ENCODE results near the gene DIP2B. TPM values are rescaled to one million over a fixed set of nuclear protein-coding genes. Genes with fewer than 3 reads are reported as not detected.
"Not testable (repeated sequence)": the region's sequence is repeated elsewhere in the genome, so short reads cannot be mapped to it uniquely, and the experiment has no call there.

The DIP2B gene
- total RNA-seq, 1 donor from 2014 or later = 24.0 TPM

DNA sequence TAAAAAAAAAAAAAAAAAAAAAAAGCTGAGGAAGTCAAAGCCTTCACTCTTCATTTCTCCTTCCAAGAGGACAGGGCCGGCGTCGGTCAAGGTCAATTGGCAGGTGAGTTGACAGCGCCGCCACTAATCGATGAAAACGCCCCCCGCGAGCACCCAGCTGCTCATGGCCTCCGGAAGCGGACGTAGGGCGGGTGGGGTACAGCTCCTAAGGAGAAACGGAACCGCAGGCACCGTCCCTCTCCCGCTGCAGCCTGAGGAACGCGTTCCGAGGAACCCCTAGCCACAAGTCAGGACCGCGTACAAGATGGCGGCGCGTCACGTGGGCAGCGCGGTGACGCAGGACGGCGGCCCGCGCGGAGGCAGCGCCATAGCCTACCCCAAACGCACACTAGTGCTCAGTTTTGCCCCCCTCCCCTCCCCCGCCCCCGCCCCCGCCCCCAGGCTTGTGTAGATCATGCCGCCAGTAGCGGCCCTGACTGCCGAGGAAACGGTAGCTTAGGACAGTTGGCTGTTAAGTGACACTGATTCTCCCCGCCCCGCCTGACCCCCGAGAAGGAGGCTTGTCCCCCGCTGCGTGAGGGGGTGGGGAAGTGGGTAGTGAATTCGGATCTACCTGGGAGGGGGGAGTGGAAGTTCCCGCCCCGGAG lies 259.0 kb downstream of the DIP2B start, which contains the start of gene ATF1:
ATF1 (plus strand) TSS at position 463 of the 647 bp plus-strand sequence. CDS start 16,045 bp downstream, outside the sequence.
- no peaks in the 10 kb centered on the region for H3K27me3 ChIP-seq (ENCODE audit: control insufficient read depth in 3 of 3, insufficient read depth in 3 of 3, low read length in 3 of 3)
- H3K9ac ChIP-seq (ENCODE audit: low read depth in 1 of 3, low read length in 3 of 3) = peak within 1 kb of the TSS; percentile 96 to 97 (median 97)
- peaks cover 10 to 22% (median 19%) of the 10 kb centered on the region in 3 donors for H3K4me1 ChIP-seq (ENCODE audit: control insufficient read depth in 3 of 3, insufficient read depth in 3 of 3, low read length in 3 of 3)

DNA sequence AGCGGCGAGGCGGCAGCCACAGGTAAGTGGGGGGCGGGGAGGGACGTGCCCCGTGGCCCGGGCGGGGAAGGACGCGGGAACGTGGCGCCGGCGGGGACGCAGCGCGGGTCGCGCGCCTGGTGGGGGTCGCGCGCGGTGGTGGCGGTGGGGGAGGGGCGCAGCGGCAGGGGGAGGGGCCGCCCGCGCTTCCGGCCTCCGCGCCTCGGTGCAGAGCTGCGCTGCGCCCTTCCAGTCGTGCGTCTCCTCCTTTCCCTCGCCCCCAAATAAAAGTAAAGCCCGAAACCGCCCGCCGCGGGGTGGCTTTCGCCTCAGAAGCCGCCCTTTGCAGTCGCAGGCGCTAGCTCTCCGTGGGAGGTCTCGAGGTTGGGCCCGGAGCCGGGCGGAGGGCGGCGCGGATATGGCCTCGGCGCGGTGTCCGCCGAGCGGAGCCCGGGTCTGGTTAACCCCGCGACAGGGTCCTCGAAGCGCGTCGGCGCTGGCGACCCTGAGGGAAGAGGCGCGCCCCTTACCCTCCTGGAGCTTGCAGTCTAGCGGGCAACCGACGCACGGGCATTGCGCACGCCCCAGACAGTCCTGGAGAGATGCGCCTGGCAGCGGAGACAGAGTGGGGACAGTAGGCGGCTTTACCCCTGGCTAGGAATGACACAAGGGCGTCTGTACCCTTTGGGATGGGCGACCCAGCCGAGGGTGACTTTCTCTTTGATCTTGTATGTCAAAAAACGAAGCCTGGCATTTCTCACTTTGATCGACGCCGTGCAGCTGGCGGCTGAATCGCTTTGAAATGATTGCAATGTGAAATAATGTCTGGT lies 259.7 kb downstream of the DIP2B start:
- no peaks in the 10 kb centered on the region for H3K36me3 ChIP-seq (ENCODE audit: control insufficient read depth in 3 of 3, insufficient read depth in 3 of 3, low read length in 3 of 3)
- peak overlapping the region; percentile 90 to 97 (median 96) for H3K4me3 ChIP-seq (ENCODE audit: low read length in 3 of 3)
- peak overlapping the region; percentile 86 to 91 (median 91) for H3K9ac ChIP-seq (ENCODE audit: low read depth in 1 of 3, low read length in 3 of 3)
- peaks cover 11 to 27% (median 19%) of the 10 kb centered on the region in 3 donors for H3K4me1 ChIP-seq (ENCODE audit: control insufficient read depth in 3 of 3, insufficient read depth in 3 of 3, low read length in 3 of 3)
- no peaks in the 10 kb centered on the region for H3K9me3 ChIP-seq (ENCODE audit: control insufficient read depth in 3 of 3, low read length in 3 of 3)
- H3K27ac ChIP-seq (ENCODE audit: low read depth, low read length) = peak overlapping the region; percentile 99
- no peaks in the 10 kb centered on the region for H3K27me3 ChIP-seq (ENCODE audit: control insufficient read depth in 3 of 3, insufficient read depth in 3 of 3, low read length in 3 of 3)

More for the DNA sequence above, 259.0 kb downstream of the DIP2B start, which contains the start of gene ATF1:
- H3K4me3 ChIP-seq (ENCODE audit: low read length in 3 of 3) = peak within 1 kb of the TSS; percentile 90 to 97 (median 96)
- H3K36me3 ChIP-seq (ENCODE audit: control insufficient read depth in 3 of 3, insufficient read depth in 3 of 3, low read length in 3 of 3) = no peaks in the 10 kb centered on the region
- no peaks in the 10 kb centered on the region for H3K9me3 ChIP-seq (ENCODE audit: control insufficient read depth in 3 of 3, low read length in 3 of 3)
- peak within 1 kb of the TSS; percentile 99 for H3K27ac ChIP-seq (ENCODE audit: low read depth, low read length)

DNA sequence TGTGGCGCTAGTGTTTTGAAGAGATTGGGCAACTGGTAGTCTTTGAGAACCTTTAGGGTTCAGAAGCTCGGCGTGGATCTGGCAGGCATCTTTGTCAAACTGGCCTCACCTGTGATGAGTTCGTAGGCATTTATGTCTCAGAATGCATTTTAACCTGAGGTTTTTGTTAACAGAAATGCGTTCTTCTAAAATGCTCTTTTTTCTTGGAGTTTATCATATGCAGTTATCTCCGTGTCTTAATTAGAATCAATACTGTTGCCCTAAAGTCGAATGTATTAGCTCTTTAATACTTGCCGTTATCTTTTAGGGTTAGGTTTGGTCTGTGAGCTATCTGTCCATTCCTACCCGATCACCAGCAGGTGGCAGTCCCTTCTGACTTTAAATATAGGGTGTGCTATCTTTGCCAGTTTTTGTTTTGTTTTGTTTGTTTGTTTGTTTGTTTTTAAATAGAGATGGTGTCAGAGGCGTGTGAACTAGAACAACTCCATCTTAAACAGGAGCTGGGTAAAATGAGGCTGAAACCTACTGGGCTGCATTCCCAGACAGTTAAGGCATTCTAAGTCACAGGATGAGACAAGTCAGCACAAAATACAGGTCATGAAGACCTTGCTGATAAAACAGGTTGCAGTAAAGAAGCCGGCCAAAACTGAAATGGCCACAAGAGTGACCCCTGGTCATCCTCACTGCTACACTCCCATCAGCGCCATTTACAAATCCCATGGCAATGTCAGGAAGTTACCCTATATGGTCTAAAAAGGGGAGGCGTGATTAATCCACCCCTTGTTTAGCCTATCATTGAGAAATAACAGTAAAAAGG lies 260.5 kb downstream of the DIP2B start:
- Histone ChIP-seq H3K9me3 (ENCODE audit: control insufficient read depth in 3 of 3, low read length in 3 of 3) (no peaks in the 10 kb centered on the region), H3K27me3 (ENCODE audit: control insufficient read depth in 3 of 3, insufficient read depth in 3 of 3, low read length in 3 of 3) (no peaks in the 10 kb centered on the region), H3K4me1 (ENCODE audit: control insufficient read depth in 3 of 3, insufficient read depth in 3 of 3, low read length in 3 of 3) (peaks cover 11 to 27% (median 19%) of the 10 kb centered on the region in 3 donors), H3K27ac (ENCODE audit: low read depth, low read length) (peak overlapping the region; percentile 99), H3K9ac (ENCODE audit: low read depth in 1 of 3, low read length in 3 of 3) (peak overlapping the region; percentile 86 to 91 (median 91)), H3K36me3 (ENCODE audit: control insufficient read depth in 3 of 3, insufficient read depth in 3 of 3, low read length in 3 of 3) (no peaks in the 10 kb centered on the region), H3K4me3 (ENCODE audit: low read length in 3 of 3) (peak overlapping the region; percentile 90 to 97 (median 96))

DNA sequence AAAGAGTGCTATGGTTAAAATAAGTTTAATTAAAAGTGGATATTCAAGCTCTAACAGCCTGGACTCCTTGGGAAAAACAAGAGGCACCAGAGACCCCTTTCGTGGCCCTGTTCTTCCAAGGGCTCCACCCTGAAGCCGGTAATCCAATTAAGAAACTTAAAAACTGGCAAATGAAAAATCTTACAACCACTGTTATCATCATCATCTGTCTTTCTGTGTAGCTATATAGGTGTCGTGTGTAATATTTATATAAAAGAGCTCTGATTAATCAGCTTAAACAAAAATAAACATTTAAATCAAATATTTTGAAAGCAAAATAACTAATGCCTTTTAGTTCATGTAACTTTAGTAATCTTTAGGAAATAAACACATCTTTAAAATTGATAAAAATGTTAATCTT lies 263.6 kb downstream of the DIP2B start:
- H3K4me1 ChIP-seq (ENCODE audit: control insufficient read depth in 3 of 3, insufficient read depth in 3 of 3, low read length in 3 of 3) = peaks cover 11 to 27% (median 17%) of the 10 kb centered on the region in 3 donors
- no peaks in the 10 kb centered on the region for H3K36me3 ChIP-seq (ENCODE audit: control insufficient read depth in 3 of 3, insufficient read depth in 3 of 3, low read length in 3 of 3)
- no peaks in the 10 kb centered on the region for H3K27me3 ChIP-seq (ENCODE audit: control insufficient read depth in 3 of 3, insufficient read depth in 3 of 3, low read length in 3 of 3)
- H3K9ac ChIP-seq (ENCODE audit: low read depth in 1 of 3, low read length in 3 of 3) = no peak overlapping the region
- H3K4me3 ChIP-seq (ENCODE audit: low read length in 3 of 3) = no peak overlapping the region
- H3K27ac ChIP-seq (ENCODE audit: low read depth, low read length) = no peak overlapping the region
- H3K9me3 ChIP-seq (ENCODE audit: control insufficient read depth in 3 of 3, low read length in 3 of 3) = no peaks in the 10 kb centered on the region

DNA sequence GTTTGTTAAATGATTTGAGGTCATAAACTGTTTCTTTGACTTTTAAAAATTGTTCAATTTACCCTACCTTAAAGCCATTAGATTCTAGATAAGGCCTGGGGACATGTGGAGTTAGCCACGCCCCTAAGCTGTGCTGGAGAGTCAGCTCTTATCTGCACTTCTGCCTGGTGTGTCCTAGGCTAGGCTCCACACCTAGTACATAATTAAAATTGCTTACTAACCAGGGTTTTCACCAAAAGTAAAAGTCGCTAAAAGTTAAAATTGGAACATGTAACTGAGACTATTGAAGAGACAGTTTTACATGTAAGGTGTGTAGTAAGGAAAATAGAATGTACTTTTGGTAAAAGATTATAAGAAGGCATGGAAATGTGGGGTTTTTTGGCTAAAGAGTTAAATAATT lies 264.0 kb downstream of the DIP2B start:
- H3K4me1 ChIP-seq (ENCODE audit: control insufficient read depth in 3 of 3, insufficient read depth in 3 of 3, low read length in 3 of 3) = peaks cover 15 to 27% (median 17%) of the 10 kb centered on the region in 3 donors
- H3K27ac ChIP-seq (ENCODE audit: low read depth, low read length); H3K9ac ChIP-seq (ENCODE audit: low read depth in 1 of 3, low read length in 3 of 3): not testable (repeated sequence)

DNA sequence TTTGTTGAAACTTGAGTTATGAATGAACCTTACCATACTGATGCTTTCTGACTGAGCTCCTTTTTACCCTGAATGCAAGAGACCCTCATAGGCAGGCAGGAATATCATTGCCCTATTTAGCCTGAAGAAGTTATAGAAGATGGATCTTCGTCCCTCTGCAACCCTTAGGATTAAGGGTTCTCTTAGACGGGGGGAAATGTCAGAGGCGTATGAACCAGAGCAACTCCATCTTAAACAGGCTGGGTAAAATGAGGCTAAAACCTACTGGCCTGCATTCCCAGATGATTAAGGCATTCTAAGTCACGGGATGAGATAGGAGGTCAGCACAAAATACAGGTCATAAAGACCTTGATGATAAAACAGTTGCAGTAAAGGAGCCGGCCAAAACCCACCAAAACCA lies 266.6 kb downstream of the DIP2B start:
- Histone ChIP-seq H3K9me3 (ENCODE audit: control insufficient read depth in 3 of 3, low read length in 3 of 3) (no peaks in the 10 kb centered on the region), H3K9ac (ENCODE audit: low read depth in 1 of 3, low read length in 3 of 3) (no peak overlapping the region), H3K27me3 (ENCODE audit: control insufficient read depth in 3 of 3, insufficient read depth in 3 of 3, low read length in 3 of 3) (no peaks in the 10 kb centered on the region), H3K27ac (ENCODE audit: low read depth, low read length) (no peak overlapping the region), H3K4me3 (ENCODE audit: low read length in 3 of 3) (no peak overlapping the region), H3K4me1 (ENCODE audit: control insufficient read depth in 3 of 3, insufficient read depth in 3 of 3, low read length in 3 of 3) (peaks cover 5 to 9% (median 5%) of the 10 kb centered on the region in 3 donors), H3K36me3 (ENCODE audit: control insufficient read depth in 3 of 3, insufficient read depth in 3 of 3, low read length in 3 of 3) (no peaks in the 10 kb centered on the region)

More for the DNA sequence above, 264.0 kb downstream of the DIP2B start:
- H3K9me3 ChIP-seq (ENCODE audit: control insufficient read depth in 3 of 3, low read length in 3 of 3); H3K36me3 ChIP-seq (ENCODE audit: control insufficient read depth in 3 of 3, insufficient read depth in 3 of 3, low read length in 3 of 3); H3K27me3 ChIP-seq (ENCODE audit: control insufficient read depth in 3 of 3, insufficient read depth in 3 of 3, low read length in 3 of 3); H3K4me3 ChIP-seq (ENCODE audit: low read length in 3 of 3): not testable (repeated sequence)

DNA sequence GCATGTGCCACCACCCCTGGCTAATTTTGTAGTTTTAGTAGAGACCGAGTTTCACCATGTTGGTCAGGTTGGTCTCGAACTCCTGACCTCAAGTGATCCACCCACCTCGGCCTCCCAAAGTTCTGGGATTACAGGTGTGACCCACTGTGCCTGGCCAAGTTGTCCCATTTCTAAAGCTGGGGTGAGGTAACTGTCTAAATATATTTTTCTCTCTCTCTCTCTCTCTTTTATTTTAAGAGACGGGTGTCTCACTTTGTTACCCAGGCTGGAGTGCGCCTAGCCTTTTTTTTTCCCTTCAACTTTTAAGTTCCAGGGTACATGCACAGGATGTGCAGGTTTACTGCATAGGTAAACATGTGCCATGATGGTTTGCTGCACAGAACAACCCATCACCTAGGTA lies 267.7 kb downstream of the DIP2B start:
- H3K27me3 ChIP-seq (ENCODE audit: control insufficient read depth in 3 of 3, insufficient read depth in 3 of 3, low read length in 3 of 3) = no peaks in the 10 kb centered on the region
- no peaks in the 10 kb centered on the region for H3K9me3 ChIP-seq (ENCODE audit: control insufficient read depth in 3 of 3, low read length in 3 of 3)
- H3K36me3 ChIP-seq (ENCODE audit: control insufficient read depth in 3 of 3, insufficient read depth in 3 of 3, low read length in 3 of 3) = no peaks in the 10 kb centered on the region
- peaks cover 0 to 5% (median 5%) of the 10 kb centered on the region in 3 donors for H3K4me1 ChIP-seq (ENCODE audit: control insufficient read depth in 3 of 3, insufficient read depth in 3 of 3, low read length in 3 of 3)
- no peak overlapping the region for H3K27ac ChIP-seq (ENCODE audit: low read depth, low read length)
- no peak overlapping the region for H3K4me3 ChIP-seq (ENCODE audit: low read length in 3 of 3)
- no peak overlapping the region for H3K9ac ChIP-seq (ENCODE audit: low read depth in 1 of 3, low read length in 3 of 3)

DNA sequence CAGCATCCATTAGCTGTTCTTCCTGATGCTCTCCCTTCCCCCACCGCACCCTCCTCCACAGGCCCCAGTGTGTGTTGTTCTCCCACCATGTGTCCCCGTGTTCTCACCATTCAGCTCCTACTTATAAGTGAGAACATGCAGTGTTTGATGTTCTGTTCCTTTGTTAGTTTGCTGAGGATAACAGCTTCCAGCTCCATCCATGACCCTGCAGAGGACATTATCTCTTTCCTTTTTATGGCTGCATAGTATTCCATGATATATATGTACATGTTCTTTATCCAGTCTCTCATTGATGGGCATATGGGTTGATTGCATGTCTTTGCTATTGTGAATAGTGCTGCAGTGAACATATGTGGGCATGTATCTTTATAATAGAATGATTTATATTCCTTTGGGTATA lies 268.1 kb downstream of the DIP2B start:
- H3K9me3 ChIP-seq (ENCODE audit: control insufficient read depth in 3 of 3, low read length in 3 of 3) = no peaks in the 10 kb centered on the region
- H3K4me1 ChIP-seq (ENCODE audit: control insufficient read depth in 3 of 3, insufficient read depth in 3 of 3, low read length in 3 of 3) = peaks cover 0 to 5% (median 5%) of the 10 kb centered on the region in 3 donors
- H3K27me3 ChIP-seq (ENCODE audit: control insufficient read depth in 3 of 3, insufficient read depth in 3 of 3, low read length in 3 of 3) = no peaks in the 10 kb centered on the region
- H3K36me3 ChIP-seq (ENCODE audit: control insufficient read depth in 3 of 3, insufficient read depth in 3 of 3, low read length in 3 of 3) = no peaks in the 10 kb centered on the region
- no peak overlapping the region for H3K9ac ChIP-seq (ENCODE audit: low read depth in 1 of 3, low read length in 3 of 3)
- no peak overlapping the region for H3K4me3 ChIP-seq (ENCODE audit: low read length in 3 of 3)
- H3K27ac ChIP-seq (ENCODE audit: low read depth, low read length) = no peak overlapping the region

DNA sequence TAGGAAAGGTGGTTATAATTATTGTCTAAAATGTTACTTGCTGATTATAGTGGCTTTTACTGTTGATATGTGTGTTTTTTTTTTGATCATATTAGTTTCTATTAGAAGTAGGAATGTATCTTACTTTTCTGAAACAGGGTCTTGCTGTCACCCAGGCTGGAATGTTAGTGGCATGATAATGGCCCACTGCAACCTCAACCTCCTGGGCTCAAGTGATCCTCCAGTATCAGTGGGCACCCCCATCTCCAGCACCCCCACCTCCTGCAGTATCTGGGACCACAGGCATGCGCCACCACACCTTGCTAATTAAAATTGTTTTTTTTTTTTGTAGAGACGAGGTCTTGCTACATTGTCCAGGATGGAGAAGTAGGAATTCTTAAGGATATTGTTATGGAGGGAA lies 270.5 kb downstream of the DIP2B start:
- no peaks in the 10 kb centered on the region for H3K36me3 ChIP-seq (ENCODE audit: control insufficient read depth in 3 of 3, insufficient read depth in 3 of 3, low read length in 3 of 3)
- no peaks in the 10 kb centered on the region for H3K27me3 ChIP-seq (ENCODE audit: control insufficient read depth in 3 of 3, insufficient read depth in 3 of 3, low read length in 3 of 3)
- H3K9me3 ChIP-seq (ENCODE audit: control insufficient read depth in 3 of 3, low read length in 3 of 3) = no peaks in the 10 kb centered on the region
- H3K27ac ChIP-seq (ENCODE audit: low read depth, low read length) = no peak overlapping the region
- no peak overlapping the region for H3K4me3 ChIP-seq (ENCODE audit: low read length in 3 of 3)
- no peak overlapping the region for H3K9ac ChIP-seq (ENCODE audit: low read depth in 1 of 3, low read length in 3 of 3)
- peaks cover 0 to 4% (median 0%) of the 10 kb centered on the region in 3 donors for H3K4me1 ChIP-seq (ENCODE audit: control insufficient read depth in 3 of 3, insufficient read depth in 3 of 3, low read length in 3 of 3)

Data from skeletal muscle tissue (tissue), 4 donors.